Ecto neural progenitor cell (in vitro differentiated cells): ENCODE results near the gene GPR26.
"Not testable (repeated sequence)": the region's sequence is repeated elsewhere in the genome, so short reads cannot be mapped to it uniquely, and the experiment has no call there.

Source experiments
- DNase-seq: peaks from one replicate; pipeline ENCODE4 v3.0.0-alpha.2; 2018; ENCODE audit warnings: low spot score

The GPR26 gene

DNA sequence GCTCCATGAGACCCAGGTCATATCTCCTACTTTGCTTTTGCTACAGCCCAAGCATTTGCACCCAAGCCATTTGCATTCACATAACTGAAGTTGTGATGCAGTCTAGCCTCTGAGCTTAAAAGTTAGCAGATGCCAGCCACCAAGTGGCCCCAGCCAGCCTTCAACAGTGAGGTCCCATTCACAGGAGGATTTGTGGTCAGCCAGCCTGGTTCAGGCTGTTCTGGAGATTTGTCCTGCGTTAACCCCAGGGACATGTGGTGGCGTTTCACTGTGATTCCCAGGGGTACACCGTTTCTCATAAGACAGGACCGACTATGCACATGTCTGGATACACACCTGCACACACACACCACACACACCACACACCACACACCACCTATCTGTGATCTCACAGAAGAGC is 51.2 kb downstream of the GPR26 start:
- peak; percentile 18 for DNase-seq

DNA sequence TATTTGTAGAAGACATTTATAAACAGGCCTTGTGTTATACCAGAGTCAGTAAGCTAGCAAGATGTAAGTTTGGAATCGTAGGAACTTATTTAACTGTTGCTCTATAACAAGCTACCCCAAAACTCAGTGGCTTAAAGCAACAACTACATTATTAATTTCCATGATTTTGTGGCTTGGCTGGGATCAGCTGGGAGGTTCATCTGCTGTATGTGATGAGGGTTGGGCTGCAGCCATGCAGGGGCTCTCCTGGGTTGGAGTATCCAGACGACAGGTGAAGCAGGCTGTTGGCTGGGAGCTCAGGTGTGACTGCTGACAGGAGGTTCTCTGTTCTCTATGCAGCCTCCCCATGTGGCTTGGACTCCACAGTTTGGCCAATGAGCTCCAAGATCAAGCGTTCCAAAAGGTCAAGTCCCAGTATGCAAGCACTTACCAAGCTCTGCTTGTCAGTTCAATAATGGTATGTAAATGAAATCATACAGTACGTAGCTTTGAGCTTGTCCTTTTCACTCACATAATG is 52.4 kb downstream of the GPR26 start:
- DNase-seq = peak; percentile 11

DNA sequence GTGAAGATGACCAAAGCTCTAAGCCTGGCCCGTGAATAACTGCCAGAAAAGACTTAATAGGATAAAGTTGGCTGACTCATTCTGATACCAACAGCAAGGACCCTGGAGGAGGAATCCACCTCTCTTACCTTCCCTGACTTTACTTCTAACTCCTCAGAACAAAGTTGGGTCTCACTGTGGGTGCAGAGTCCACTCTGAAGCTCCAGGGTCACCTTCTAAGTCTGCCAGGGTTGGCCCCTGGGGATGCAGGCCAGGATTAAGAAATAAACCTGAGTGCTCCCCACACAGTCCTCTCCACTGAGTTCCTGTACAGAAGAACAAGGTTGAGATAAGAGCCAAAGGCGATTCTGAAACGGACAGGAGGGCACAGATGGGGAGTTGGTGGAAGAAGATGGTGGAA is 54.4 kb downstream of the GPR26 start:
- peak; percentile 1 for DNase-seq

DNA sequence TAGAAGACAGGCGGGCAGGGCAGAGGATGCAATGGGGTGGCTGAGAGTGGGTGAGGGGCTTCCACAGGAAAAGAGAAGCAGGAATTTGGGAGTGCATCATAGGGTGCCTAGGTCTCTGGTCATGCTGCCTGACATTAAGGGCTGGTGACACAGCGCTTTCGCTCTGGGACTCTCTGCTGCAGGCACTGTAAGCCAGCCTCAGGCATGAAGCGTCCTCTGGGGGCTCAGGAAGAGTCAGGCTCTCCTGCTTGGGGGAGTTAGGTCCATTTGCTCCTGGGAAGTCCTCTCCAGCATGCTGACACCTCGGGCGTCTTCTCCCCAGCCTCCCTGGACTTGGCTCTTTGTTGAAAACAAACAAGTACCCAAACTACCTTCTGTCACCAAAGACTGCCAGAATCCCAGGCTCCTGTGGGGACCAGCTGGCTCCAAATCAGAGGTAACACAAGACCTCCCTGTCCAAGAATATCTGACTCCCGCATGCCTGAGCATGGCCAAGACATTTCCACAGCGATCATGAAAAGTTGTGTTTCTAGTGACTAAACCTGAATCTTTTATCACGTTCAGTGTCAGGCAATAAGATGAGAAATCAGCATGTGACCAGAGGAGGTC is 55.4 kb downstream of the GPR26 start:
- DNase-seq = peak; percentile 34

DNA sequence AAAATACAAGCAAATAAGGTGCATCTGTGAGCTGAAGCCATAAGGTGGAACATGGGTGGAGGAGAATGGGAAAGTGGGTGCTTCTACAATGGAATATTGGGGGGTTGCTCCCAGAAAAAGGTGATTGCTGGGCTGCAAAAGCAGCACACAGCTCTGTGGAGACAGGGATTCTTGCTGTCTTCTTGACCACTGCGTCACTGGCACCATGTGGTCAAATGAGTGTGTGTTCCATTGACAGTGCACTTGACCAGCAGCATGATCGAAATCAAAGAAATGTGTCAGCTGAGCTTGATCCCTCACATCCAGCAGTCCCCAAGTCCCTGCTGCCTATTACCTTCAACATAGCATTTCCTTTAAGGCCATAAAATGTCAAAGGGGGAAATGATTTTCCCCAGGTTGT is 56.2 kb downstream of the GPR26 start:
- DNase-seq = peak; percentile 15

DNA sequence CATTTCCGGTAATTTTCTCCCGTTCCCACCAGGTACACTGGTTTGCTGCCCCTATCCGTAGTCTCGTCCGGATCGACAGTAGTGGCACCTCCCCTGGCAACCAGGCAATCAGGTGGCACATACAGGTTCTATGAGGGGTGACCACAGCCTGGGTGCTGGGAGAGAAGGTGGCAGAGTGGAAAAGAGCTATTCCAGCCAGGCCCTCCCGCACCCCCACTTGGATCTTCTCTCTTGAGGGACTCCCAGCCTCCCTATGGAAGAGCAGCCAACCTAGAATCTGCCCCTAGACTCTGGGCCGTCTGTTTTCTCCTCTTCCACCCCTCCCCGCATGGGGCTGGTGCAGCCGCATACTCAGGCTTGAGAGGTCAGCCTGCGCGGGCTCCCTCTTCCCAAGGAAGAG is 58.6 kb downstream of the GPR26 start:
- DNase-seq = peak; percentile 17

DNA sequence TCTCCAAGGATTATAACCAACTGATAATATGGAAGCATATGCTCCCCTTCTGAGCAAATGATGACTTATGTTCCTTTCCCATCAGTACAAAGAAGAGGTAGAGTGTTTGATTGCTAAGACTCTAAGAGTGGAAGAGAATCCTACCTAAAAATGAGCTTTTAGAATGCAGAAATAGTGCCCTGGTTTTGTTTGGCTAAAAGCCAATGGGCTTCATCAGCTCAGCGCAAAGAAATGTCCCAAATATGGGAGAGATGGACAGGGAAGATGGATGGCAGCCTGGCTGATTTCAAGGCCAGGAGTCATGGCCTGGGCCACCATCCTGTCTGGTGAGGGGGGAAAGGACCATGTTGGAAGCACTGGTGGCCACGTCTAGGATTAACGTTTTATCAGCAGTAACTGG is 60.2 kb downstream of the GPR26 start:
- DNase-seq = no peak

DNA sequence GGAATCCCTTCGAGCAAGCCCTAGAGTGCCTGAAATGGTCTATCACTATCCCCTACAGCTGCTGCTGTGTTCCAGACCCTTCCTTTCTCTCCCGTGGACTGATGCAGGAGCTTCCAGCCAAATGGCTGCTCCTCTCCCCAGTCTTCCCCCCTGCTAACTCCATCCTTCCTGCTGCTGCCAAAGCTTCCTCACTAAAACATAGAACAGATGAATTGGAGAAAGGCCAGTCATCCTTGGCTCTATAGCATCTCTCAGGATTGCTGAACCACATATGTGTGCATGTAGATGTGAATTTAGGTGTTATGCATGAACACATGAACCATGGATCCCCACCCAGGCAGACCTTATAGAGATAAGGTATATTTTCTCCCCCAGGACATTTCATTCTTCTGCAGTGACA is 60.7 kb downstream of the GPR26 start:
- DNase-seq = no peak

DNA sequence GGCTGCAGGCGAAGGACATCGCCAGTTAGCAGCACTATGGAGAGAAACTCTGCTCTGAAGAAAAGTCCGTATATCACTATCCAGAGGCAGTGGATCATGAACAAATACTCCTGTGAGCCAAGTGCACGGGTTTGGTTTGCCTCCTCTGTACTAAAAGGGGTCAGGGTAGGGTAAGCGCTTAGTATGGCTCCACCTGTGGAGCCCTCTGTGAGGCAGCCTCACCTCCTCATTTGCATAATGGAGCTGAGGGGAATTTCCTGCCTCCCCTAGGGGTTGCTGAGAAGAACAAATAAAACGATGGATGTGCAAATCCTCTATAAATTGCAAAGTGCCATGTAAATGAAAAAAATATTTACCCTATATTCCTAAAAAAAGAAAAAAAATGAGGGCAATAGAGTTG is 63.4 kb downstream of the GPR26 start:
- DNase-seq = no peak

DNA sequence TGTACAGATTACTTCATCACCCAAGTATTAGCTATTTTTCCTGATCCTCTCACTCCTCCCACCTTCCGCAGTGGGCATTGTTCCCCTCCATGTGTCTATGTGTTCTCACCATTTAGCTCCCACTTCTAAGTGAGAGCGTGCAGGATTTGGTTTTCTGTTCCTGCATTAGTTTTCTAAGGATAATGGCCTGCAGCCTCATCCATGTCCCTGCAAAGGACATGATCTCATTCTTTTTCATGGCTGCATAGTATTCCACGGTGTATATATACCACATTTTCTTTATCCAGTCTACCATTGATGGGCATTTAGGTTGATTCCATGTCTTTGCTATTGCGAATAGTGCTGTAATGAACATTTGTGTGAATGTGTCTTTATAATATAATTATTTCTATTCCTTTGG is 70.8 kb downstream of the GPR26 start:
- DNase-seq = not testable (repeated sequence)

DNA sequence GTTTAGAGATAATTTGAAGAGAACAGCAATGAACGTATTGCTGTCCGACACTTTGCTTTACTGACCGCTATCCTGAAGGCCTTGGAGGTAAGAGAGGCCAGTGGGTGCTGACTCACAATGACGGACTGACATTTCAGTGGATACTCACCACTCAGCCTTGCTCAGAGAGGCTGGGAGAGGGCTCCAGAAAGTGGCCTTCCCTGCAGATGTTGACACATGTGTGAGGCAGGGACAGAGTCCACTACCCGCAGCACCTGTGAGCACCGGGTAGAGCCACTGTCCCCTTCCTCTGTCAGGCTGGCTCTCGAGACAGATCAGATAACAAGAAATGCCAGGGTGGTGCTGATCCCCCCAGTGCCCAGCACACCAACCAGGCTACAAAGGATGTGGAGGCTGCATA is 75.0 kb downstream of the GPR26 start:
- peak; percentile 35 for DNase-seq

DNA sequence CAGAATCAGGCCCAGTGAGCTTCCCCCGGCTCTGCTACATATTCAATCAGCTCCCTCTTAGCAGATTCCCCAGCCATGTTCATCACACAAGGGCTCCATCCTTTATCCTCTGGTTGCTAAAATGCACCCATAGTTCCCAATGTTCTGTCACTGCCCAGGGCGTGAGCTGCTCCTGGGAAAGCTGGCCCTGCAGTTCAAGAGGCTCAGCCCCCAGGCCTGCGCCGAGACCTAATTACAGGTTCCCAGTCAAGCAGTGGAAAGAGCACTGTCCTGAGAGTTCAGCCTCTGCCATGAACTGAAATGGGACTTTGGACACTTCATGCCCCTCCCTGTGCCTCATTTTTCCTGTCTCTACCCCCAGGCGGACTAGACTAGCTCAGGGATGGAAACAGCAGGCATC is 75.6 kb downstream of the GPR26 start:
- peak; percentile 34 for DNase-seq

DNA sequence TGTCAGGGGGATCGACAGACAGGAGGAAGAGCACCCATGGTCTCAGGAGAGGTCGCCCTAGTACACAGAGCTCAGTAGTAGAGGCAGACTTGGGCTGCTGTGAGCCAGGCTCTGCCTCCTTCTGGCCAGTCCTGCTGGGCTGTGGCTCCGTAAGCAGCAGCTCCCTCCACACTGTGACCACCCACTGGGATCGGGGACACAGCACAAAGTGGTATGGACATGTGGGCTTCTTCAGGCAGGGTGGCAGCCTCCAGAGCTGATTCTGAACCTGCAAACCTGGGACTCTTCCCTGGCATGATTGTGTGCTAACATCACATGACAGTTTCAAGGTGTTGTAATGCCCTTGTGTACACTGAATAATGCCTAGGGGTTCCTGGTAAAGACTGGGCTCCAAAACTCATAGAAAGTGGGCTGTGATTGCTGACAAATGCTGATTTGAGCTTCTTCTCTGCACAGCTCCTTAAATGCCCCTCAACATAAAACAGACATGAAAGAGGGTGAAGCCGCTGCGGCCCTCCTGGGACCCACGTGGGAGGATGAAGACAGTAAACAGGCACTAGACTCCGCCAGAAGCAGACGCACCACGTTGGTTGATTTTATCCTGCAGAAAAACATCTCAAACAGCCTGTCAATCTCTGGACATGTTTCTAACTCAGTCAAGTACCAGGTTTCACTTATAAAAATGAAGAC is 76.7 kb downstream of the GPR26 start:
- DNase-seq = peak; percentile 38

DNA sequence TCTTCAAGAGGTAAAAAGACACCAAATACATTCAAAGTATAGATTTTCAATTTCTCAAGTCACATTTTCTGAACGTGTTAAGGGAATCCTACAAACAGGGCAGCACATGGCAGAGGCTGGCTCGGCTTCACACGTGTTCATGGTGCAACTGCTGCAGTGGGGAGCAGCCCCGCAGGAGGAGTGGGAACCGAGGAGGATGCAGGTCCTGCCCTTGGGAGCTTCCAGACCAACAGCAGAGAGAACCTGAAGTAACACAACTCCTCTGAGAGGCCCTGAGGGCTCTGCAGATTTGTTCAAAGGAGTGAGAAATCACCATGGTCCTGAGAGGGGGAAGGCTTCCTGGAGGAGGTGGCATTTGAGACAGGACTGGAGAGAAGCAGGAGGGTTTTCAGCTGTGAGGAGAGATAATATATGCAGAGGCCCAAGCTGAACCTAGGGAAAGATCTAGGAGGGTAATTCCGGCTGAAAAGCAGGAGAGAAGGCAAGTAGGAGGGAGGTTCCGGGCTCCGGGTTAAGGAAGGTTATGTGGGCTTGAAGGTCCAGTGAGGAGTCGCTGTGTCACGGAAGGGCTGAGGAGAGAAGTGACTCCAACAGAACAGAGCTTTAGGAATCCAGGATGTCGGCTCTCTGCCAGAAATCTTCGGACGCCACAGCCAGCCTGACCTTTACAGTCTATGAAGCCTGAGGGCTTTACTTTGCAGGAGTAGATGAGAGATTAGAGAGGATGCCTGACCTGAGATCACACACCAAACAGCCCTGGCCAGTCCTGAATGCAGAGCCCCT is 77.5 kb downstream of the GPR26 start:
- peak; percentile 35 for DNase-seq

DNA sequence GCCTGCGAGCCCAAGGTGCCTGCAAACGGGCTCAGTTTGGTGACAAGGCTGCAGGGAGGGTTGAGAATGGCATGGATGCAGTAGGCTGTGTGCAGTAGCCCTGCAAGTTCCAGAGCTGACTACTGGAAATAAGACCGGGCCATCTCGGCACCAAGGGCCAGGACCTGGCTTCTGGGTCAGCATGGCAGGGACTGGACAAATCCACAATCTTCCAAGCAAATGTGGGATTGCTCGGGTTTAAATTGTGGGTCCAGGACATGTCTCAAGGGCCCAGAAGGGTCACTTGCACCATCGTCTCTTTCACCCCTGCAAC is 78.0 kb downstream of the GPR26 start:
- DNase-seq = peak; percentile 47
